ENCODE data around the gene KHSRP.

- TF ChIP-seq CTCF (conservative IDR thresholded peaks at IDR 0.05; ENCODE audit: low read length) (no peak), EZH2phosphoT487 (IDR thresholded peaks at IDR 0.05; ENCODE audit: borderline replicate concordance) (no peak)
Measured at GRCh38 chr19:6413291-6413690, 11.3 kb downstream of the KHSRP start.
